GM23338 (cell line): ENCODE results near the gene CYBC1. TPM values are rescaled to one million over a fixed set of nuclear protein-coding genes. Genes with fewer than 3 reads are reported as not detected.

Experiments
- ZNF462 ChIP-seq: fragments of 250-450 bp; sonication (Bioruptor Pico); IDR thresholded peaks from 2 replicates; pipeline ENCODE4 v1.5.0; 2020; ENCODE audit warnings: mild to moderate bottlenecking, moderate library complexity
- polyA plus RNA-seq: library from polyadenylated mRNA; unstranded; fragments of >200 nt; fragmentation: Nextera tagmentation; extraction: Ambion mirVana; gene quantifications from 2 replicates; pipeline ENCODE4 v1.2.1, GENCODE V29; 2016
- small RNA-seq: library from RNA; depleted of rRNA; stranded (forward); fragments of <200 nt; gene quantifications from one replicate; pipeline ENCODE3, GENCODE V24; 2014; ENCODE audit warnings: low replicate concordance
- total RNA-seq: library from RNA; depleted of rRNA; stranded (reverse); fragments of >200 nt; shearing (Covaris generic); gene quantifications from 2 replicates; pipeline ENCODE4 v1.2.3, GENCODE V29; 2014; rRNA removed
- TF ChIP-seq, protein P1 (sequence below), 2 experiments: fragments of 200-600 bp in 1 of 2; sonication (generic) in 1 of 2; conservative IDR thresholded peaks; 2 replicates each; pipeline versions ENCODE4 v1.5.1 to v1.6.1; 2016 to 2017; ENCODE audit warnings: antibody characterized with exemption in 2 of 2, low read depth in 2 of 2, mild to moderate bottlenecking in 2 of 2, moderate library complexity in 1 of 2

The CYBC1 gene
- total and polyA plus RNA-seq, 2 experiments from 2014 or later: 24.7 to 72.4 TPM

DNA sequence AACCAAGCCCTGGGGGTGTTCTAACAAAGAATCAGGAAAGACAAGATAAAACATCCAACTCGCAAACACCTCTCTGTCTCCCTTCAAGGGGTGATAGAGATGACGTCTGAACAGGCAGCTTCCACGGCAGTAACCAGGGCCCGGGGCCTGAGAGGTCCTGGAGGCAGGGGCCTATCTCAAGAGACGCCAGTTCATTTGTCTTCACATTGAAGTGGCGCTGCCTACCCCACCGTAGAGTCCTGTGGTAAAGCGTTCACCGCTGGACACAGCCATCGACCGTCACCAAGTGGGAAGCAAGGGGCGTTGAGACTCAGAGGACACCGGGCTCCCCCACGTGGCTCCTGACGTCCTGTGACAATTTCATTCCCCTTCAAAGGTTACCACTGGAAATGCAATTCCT lies 57.6 kb downstream of the CYBC1 start (continued):
- no peak for TF ChIP-seq ZNF462 (CRISPR knock-in tag)
- TF ChIP-seq, protein P1, sequence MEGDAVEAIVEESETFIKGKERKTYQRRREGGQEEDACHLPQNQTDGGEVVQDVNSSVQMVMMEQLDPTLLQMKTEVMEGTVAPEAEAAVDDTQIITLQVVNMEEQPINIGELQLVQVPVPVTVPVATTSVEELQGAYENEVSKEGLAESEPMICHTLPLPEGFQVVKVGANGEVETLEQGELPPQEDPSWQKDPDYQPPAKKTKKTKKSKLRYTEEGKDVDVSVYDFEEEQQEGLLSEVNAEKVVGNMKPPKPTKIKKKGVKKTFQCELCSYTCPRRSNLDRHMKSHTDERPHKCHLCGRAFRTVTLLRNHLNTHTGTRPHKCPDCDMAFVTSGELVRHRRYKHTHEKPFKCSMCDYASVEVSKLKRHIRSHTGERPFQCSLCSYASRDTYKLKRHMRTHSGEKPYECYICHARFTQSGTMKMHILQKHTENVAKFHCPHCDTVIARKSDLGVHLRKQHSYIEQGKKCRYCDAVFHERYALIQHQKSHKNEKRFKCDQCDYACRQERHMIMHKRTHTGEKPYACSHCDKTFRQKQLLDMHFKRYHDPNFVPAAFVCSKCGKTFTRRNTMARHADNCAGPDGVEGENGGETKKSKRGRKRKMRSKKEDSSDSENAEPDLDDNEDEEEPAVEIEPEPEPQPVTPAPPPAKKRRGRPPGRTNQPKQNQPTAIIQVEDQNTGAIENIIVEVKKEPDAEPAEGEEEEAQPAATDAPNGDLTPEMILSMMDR (conservative IDR thresholded peaks at IDR 0.05; ENCODE audit: low read depth in 2 of 2): no peak

Small RNA genes within 50 kb of the gene (small RNA-seq; reads per million reads assigned to genes)
- gene RF00019: not detected

Other genes starting within 250 kb of the CYBC1 start
- 6.7 and 16.3 TPM in 2 replicates for gene CCDC57, start 237.9 kb downstream of the CYBC1 start, total RNA-seq
- gene CCDC57, start 237.9 kb downstream of the CYBC1 start, polyA plus RNA-seq: 6.4 and 7.0 TPM in 2 replicates
- 10.6 and 14.4 TPM in 2 replicates for gene SLC16A3, start 221.7 kb downstream of the CYBC1 start, total RNA-seq
- 2.9 and 3.5 TPM in 2 replicates for gene SLC16A3, start 221.7 kb downstream of the CYBC1 start, polyA plus RNA-seq
- gene CSNK1D, start 177.1 kb downstream of the CYBC1 start, total RNA-seq: 48.4 and 66.4 TPM in 2 replicates
- gene CSNK1D, start 177.1 kb downstream of the CYBC1 start, polyA plus RNA-seq: 43.5 and 55.3 TPM in 2 replicates
- gene CD7, start 133.1 kb downstream of the CYBC1 start, total RNA-seq: 0.42 and 0.58 TPM in 2 replicates
- gene CD7, start 133.1 kb downstream of the CYBC1 start, polyA plus RNA-seq: 0.44 TPM in 1 of 2 replicates, not detected in the other
- 0.16 and 1.3 TPM in 2 replicates for gene SECTM1, start 117.0 kb downstream of the CYBC1 start, total RNA-seq
- gene SECTM1, start 117.0 kb downstream of the CYBC1 start, polyA plus RNA-seq: 0.21 TPM in 1 of 2 replicates, not detected in the other
- 0.66 and 1.1 TPM in 2 replicates for gene TEX19, start 91.5 kb downstream of the CYBC1 start, total RNA-seq
- gene TEX19, start 91.5 kb downstream of the CYBC1 start, polyA plus RNA-seq: 0.10 and 0.23 TPM in 2 replicates
- 0.49 and 0.82 TPM in 2 replicates for gene UTS2R, start 79.0 kb downstream of the CYBC1 start, total RNA-seq
- gene UTS2R, start 79.0 kb downstream of the CYBC1 start, polyA plus RNA-seq: not detected in 2 replicates
- 23.1 and 31.1 TPM in 2 replicates for gene HEXD, start 32.4 kb downstream of the CYBC1 start, total RNA-seq
- gene HEXD, start 32.4 kb downstream of the CYBC1 start, polyA plus RNA-seq: 11.0 and 11.9 TPM in 2 replicates
- gene OGFOD3, start 32.2 kb downstream of the CYBC1 start, total RNA-seq: 24.6 and 30.8 TPM in 2 replicates
- gene OGFOD3, start 32.2 kb downstream of the CYBC1 start, polyA plus RNA-seq: 9.6 and 10.6 TPM in 2 replicates
- gene NARF, start 8.0 kb upstream of the CYBC1 start, total RNA-seq: 66.1 and 83.8 TPM in 2 replicates
- 67.1 and 69.5 TPM in 2 replicates for gene NARF, start 8.0 kb upstream of the CYBC1 start, polyA plus RNA-seq
- 62.4 and 66.0 TPM in 2 replicates for gene FOXK2, start 69.0 kb upstream of the CYBC1 start, total RNA-seq
- 12.2 and 12.3 TPM in 2 replicates for gene FOXK2, start 69.0 kb upstream of the CYBC1 start, polyA plus RNA-seq
- gene WDR45B, start 197.7 kb upstream of the CYBC1 start, total RNA-seq: 96.4 and 97.6 TPM in 2 replicates
- gene WDR45B, start 197.7 kb upstream of the CYBC1 start, polyA plus RNA-seq: 69.4 and 82.3 TPM in 2 replicates
- gene RAB40B, start 247.9 kb upstream of the CYBC1 start, total RNA-seq: 5.2 and 10.8 TPM in 2 replicates
- 2.8 and 4.2 TPM in 2 replicates for gene RAB40B, start 247.9 kb upstream of the CYBC1 start, polyA plus RNA-seq